ENCODE measurements around the gene OR1F1. TPM values are rescaled to one million over a fixed set of nuclear protein-coding genes. Genes with fewer than 3 reads are reported as not detected.
"Not testable (repeated sequence)": the region's sequence is repeated elsewhere in the genome, so short reads cannot be mapped to it uniquely, and the experiment has no call there.

The OR1F1 gene
- total RNA-seq, 1 donor from 2014 or later, result not detected

DNA sequence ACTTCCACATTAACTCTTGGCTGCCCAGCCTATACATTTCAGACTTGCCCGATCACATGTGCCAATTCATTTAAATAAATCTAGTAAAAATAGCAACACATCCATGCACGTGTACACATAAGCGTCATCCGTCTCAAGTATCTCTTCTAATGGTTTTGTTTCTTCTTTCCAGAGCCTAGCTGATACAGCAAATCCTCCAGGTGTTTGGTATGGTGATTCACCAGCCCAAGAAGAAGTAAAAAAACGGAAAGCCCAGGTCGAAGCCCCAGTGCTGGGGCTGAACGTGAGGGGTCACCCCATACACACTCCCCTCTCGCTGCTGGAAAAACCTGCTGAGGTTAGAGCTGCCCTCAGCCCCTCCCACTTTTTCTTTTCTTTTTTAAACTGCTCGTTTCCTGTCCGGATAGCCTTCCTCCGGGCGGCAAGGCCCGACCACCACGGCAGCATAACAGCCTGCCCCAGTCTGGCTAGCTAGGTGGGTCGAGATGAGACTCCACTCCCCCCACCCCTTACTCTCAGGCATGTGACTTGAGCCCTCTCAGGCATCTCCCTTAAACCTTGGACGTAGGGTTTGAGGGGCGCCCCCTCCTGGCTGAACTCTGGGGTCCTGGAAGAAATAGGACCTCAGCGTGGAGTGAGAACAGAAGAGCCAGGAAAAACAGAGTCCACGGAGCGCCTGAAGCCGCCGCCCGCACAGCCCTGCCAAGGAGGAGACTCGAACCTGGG, 13.9 kb upstream of the OR1F1 start:
- no peak for DNase-seq

DNA sequence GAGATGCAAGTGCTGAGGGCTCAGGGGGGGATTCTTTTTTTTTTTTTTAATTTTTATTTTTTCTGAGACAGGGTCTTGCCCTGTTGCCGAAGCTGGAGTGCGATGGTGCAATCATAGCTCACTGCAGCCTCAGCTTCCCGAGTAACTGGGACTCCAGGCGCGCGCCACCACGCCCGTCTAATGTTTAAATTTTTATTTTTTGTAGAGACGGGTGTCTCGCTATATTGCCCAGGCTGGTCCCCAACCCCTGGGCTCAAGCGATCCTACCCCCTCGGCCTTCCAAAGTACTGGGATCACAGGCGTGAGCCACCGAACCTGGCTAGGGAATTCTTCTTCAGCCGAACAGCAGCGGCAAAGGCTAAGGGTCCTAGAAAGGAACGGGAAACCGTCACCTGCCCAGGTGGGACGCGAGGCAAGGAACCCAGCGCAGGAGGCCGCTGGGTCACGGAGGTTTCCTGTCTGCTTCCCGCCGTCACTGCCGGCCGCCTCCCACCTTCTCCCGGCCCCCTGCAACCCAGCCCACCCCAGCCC, 13.3 kb upstream of the OR1F1 start:
- no peak for DNase-seq

DNA sequence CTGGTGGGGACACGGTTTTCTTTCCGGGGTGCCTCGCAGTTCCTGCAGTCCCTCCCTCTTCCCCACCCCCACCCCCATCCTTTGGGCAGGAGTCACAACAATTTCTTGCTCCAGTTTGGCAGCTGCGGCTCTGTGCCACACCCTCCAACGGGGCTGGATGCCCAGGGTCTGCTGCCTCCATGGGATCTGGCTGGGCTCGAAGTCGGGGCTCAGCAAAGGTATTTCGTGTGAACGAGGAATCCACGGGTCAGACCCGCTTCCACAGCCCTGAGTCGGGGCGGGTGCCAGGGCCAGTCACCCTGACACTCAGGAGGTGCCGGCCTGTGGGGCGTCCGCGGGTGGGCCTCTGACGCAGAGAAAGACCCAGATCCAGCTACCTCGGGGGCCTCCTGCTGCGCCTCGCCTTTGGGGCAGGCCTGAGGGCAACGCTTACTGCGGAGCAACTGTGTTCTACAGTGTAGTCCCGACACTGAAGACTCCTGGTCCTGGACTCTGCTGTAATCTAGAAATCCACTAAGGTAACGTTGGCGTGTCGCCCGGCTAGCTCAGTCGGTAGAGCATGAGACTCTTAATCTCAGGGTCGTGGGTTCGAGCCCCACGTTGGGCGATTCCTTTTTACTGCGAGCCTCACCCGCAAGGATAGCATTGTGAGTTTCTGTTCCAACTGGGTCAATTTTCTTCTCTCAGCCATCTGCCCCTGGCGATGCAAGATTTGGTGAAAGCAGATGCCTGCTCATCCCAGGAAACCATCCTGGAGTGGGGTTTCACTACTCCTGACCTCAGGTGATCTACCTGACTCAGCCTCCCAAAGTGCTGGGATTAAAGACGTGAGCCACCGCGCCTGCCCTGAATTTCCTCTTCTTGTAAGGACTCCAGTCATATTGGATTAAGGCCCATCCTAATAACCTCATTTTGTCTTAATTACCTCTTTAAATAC, 12.6 kb upstream of the OR1F1 start:
- DNase-seq, result no peak

DNA sequence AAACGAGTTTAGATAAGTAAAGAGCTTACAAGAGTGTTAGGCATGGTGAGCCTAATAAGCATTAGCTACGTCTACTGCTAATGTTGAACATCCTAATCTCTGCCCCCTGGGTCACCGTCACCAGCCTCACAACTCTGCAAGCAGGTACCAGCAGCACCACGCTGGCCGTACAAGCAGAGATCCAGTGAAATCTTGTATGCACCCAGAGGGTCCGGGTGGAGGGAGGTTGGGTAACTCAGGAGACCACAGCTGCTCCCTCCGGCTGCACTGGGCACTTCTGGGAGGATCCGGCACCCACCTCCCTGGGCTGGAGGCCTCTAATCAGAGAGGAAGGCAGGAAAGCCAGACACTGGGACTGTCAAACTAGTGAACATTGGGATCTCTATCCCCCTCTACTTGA, 8.4 kb upstream of the OR1F1 start:
- DNase-seq, result no peak

DNA sequence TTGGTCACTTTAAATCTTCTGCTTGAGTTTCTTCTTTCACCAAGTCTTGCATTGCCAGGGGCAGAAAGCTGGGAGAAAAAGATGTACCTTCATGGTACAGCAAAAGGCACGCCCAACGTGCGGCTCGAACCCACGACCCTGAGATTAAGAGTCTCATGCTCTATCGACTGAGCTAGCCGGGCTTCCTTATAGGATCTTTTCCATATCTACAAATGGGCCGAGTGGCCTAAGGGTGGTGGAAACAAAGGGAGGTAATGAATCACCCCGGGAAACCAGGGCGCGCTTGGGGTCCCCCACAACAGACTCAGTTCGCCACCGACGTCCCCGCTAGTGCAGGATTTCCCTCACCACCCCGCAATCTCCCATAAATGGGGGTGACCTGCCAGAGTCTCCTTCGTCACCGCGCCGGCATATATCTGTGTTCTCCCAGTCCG, 7.5 kb upstream of the OR1F1 start:
- no peak for DNase-seq

DNA sequence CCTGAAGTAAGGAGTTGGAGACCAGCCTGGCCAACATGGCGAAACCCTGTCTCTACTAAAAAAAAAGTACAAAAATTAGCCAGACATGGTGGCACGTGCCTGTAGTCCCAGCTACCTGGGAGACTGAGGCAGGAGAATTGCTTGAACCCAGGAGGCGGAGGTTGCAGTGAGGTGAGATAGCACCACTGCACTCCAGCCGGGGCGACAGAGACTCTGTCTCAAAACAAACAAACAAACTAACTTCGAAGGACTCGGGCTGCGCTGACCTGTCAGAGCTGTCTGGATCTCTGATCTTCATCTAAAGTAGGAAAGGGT, 5.8 kb upstream of the OR1F1 start:
- DNase-seq, result not testable (repeated sequence)

DNA sequence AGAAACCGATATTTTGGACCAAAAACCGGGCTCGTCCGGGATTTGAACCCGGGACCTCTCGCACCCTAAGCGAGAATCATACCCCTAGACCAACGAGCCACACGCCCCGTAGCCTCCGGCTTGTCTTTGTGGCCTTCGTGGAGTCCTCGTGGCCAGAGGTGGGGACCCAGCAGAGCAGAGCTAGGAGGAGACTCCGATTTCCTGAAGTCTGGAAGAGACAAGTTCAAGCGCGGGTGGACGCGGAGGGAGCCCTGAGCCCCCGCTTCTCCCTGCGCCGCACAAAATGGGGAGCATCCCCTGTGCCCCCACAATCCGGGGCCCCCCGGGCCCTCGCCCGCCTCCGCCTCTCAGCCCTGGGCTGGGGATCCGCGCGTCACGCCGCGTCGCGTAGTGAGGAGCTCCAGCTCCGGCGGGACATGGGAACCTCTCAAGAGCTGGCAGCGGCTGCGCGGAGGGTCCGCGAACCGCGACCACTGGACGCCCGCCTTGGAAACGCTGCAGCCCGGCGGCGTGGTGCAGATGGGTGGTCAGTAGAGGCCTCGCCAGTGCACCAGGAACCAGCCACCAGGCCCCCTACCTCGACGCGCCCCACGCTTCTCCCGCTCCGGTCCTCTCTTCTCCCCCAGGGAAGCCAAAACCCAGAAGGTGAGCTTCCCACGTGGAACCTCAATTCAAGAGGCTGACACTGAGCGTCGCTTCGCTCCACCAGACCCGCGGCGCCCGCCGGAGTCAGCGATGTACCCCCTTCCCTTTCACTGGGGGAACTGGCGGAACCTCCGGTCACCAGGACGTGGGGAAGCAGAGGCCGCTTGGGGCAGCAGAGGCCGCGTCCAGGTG, 5.2 kb upstream of the OR1F1 start:
- no peak for DNase-seq

DNA sequence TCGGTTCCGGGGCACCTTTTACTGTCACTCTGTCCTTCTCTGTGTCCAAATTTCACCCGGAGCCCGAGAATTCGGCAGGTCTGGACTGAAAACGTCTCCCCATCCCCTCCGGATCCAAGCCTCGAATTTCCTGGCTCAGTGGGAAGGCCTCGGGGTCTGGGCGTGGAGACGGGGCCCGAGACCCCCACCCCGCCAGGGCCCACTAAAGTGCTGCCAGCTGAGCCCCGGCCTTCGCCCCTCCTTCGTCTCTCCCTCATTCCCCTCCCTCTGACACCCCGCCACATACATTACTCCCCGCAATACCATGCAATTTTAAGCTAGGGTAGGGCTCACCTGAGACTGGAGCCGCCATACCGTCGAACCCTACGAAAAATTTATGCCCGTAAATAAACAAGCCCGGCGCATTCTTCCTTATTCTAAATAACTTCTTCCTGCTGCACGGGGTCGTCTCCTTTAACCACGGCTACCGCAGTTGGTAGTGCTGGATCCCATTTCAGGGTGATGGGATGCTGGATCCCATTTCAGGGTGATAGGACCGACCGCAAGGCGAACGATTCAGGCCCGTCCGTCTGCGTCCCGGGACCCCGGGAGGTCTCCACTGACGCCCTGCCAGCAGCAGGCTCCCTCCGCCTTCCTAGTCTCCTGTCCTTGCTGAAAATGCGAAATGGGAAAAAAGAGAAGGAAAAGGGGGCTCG, 4.4 kb upstream of the OR1F1 start:
- DNase-seq, result no peak

DNA sequence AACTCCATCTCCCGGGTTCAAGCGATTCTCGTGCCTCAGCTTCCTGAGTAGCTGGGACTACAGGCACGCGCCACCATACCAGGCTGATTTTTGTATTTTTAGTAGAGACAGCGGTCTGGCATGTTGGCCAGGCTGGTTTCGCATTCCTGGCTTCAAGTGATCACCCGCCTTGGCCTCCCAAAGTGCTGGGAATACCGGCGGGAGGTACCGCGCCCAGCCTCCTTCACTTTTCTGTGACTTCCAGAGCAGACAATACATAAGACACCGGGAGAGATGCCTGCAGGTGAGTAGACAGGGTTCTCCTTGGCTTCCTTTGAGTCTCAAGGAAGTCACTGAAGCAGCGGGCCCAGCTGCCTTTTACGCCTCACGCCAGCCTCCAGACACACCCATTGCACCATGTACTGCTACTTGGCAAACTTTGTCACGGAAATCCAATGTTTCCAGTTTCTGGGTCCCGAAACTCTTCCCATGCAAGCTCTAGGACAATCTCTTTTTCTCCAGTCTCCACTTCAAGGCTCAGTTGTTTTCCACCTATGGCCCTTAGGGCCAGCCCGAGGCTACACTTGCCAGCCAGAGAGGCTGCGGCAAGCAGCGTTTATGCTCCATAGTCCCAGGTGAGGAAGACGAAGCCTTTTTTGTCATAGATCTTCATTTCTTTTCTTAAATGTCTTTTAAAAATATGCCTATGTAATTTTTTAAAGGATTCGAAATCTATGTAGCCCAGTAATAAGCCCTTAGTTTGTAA, 886 bp upstream of the OR1F1 start:
- DNase-seq, result no peak

DNA sequence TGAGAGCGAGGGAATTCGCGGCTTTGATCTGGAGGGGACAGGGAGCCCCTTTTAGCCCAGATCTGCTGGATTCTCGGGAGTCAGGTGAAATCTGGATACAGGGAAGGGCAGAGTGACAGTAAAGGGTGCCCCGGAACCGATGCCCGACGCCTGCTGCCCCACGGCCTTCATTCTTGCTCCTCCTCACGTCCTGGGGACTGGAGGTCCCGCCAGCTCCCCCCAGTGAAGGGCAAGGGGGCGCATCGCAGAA, 596 bp downstream of the OR1F1 start:
- no peak for DNase-seq

DNA sequence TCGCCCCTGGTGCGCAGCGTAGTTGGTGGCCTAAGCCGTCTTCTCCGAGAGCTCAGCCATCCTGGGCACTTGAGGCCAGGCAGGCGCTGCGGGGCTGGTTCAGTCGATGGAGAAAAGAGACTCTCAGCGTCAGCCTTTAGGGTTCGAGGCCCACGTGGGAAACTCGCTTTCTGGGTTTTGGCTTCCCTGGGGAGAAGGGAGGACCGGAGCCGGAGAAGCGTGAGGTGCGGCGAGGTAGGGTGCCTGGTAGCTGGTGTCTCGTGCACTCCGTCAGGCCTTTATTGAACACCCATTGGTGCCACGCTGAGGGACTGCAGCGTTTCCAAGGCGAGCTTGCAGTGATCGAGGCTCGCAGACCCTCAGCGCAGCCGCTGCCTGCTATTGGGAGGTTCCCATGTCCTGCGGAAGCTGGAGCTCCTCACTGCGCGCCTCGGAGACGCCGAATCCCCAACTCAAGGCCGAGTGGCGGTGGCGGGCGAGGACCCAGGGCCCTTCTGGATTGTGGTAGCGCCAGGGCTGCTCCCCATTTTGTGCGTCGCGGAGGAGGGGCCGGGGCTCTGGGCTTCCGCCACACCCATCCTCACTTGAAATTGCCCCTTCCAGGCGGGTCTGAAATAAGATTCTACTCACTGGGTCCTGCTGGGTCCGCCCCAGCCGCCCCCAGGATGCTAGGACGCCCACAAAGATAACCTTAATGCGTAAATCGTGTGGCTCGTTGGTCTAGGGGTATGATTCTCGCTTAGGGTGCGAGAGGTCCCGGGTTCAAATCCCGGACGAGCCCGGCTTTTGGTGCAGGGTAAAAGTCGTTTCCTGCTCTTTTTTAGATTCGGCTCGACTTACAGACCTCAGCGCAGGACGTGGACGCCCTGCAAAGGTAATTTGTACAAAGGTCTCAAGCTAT, 1.2 kb downstream of the OR1F1 start:
- DNase-seq, result peak; percentile 15

DNA sequence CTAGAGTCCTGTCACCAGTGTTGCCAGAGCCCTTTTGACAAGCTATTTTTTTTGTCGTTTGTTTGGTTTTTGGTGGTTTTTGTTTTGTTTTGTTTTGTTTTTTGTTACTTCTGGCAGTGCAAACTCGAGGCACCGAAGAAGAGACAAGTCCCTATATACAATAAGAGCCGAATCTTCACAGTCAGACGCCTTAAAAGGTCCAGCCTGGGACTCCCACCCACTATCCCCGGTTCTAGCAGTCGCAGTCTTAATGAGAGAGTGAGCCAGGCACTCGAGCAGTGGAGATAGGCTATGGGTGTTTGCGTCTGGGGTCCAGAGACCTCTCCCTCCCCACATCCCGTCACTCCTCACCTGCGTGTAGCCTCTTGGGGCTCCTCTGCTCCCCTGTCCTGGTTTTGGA, 1.9 kb downstream of the OR1F1 start:
- DNase-seq, result no peak

DNA sequence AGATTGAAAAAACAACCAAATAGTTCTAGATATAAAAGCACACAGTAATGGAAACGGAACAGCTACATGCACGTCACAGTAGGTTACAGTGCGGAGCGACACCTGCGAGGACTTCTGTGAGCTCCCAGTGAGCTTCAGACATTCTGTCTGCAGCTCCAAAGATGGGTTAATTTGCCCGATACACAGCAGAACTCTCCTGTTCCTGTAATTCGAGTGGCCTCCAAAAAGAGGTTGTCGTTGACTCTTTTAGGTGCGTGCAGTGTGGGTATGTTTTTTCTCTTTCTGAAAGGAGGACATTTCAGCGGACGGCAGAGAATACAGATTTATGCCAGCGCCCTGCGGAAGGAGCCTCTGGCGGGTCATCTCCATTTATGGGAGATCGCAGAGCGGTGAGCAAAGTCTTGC, 2.9 kb downstream of the OR1F1 start:
- no peak for DNase-seq

DNA sequence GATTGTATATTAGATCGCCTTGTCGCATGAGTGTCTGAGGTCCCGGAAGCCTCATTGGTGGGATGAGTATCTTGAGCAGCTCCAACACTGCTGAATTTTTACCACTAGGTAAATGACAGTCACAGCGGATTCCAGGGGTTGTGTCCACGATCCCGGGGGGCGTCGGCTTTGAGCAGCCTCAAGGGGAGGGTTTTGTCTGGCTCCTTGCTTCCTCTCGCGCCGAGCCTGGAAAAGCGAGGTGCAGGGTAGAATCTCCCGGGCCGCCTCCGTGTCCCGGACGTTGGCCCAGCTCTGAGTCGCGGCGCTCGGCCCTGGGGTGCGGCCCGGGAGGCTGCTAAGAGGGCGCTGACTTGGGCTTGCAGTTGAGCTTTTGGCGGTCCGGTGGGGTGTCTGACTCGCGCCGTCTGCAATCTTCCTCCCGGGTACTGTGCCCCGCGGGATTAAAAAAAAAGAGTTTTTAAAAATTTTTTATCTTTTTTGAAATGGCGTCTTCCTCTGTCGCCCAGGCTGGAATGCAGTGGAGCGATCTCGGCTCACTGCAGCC, 4.5 kb downstream of the OR1F1 start:
- no peak for DNase-seq

DNA sequence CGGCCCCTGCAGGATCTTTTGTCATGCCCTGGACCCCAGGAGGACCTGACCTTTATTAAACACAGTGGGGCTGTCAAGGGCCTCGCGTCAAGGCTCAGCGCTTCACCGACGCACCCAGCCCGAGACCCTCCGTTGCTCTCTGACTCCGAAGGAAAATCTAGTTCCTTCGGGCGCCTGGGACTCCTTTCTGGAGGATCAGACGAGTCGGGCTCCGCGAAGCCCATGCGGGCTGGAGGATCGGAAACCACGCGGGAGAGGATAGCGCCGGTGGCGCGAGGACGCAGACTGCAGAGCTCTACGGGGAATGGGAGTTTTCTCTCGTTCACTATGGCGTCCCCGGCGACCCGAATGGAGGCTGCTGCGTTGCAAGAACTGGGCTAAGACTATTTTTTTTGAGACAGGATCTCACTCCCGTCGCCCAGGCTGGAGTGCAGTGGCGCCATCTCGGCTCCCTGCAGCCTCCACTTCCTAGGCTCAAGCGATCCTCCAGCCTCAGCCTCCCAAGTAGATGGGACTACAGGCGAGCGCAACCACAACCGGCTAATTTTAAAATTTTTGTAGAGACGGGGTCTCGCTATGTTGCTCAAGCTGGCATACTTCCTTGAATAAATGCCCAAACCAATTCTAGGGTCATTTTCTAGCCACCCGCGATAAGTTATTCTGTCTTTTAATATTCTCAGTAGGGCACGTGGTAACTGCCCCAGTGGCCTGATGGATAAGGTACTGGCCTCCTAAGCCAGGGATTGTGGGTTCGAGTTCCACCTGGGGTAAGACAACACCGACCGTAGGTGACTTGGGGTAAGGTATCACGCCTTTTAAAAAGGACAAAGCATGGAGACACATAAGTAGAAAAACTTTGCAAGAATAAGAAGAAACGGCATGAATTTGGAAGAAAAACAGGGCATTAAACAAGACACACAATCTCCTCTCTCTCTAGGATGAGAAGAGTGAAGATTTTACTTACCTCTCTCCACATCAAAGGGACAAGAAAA, 5.5 kb downstream of the OR1F1 start:
- DNase-seq, result no peak

DNA sequence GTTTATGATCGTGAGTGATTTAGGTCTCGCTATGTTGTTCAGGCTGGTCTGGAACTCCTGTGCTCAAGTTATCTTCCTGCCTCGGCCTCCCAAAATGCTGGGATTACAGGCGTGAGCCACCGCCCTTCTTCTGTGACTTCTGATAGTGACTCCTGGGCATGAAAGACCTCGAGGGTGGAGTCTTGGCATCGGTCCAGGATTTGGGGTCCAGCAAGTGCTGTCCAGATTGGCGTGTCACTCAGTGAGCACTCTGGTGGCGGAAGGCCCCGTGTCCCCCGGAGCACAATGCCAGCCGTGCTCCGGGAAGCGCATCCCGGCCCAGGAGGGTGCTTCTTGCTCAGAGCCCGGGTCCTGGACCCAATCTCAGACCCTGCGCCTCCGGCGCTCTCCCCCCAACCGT, 6.8 kb downstream of the OR1F1 start:
- DNase-seq, result no peak

DNA sequence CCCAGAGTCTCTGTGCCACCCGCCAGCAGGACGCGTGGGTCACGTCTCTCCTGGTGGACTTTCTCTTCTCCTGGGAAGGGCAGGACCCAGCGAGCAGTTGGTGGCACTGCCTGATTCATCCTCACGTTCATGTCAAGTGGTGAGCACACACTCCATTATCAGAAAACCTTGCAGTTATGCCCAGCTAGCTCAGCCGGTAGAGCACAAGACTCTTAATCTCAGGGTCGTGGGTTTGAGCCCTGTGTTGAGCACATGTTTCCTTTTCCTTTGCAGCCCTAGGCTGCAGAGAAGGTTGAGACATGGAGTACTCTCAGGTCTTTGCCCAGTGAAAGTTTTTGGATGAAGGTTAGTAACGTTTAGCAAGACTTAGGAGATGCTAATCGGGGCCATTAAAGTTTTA, 8.0 kb downstream of the OR1F1 start:
- no peak for DNase-seq

DNA sequence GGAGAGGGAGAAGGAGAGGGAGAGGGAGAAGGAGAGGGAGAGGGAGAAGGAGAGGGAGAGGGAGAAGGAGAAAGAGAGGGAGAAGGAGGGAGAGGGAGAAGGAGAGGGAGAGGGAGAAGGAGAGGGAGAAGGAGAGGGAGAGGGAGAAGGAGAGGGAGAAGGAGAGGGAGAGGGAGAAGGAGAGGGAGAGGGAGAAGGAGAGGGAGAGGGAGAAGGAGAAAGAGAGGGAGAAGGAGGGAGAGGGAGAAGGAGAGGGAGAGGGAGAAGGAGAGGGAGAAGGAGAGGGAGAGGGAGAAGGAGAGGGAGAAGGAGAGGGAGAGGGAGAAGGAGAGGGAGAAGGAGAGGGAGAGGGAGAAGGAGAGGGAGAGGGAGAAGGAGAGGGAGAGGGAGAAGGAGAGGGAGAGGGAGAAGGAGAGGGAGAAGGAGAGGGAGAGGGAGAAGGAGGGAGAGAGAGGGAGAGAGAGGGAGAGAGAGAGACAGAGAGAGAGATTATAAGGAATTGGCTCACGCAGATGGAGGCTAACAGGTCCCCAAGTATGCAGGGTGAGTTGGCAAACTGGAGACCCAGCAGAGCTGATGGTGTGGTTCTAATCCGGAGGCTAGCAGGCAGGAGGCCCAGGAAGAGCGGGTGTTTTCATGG, 9.8 kb downstream of the OR1F1 start:
- not testable (repeated sequence) for DNase-seq
